Breast epithelium (tissue), 4 donors: ENCODE measurements around the gene SF1. TPM values are rescaled to one million over a fixed set of nuclear protein-coding genes. Genes with fewer than 3 reads are reported as not detected.
A peak's percentile ranks its signal among the peaks of the same experiment; 100 is the strongest.

ENCODE experiments used
- DNase-seq, 2 donors: peaks; one replicate each; pipeline ENCODE4 v3.0.0-alpha.2; 2019; ENCODE audit warnings: low spot score in 2 of 2
- H3K27ac ChIP-seq, 2 donors: fragments of 200-600 bp; sonication (generic) in 1 of 2; one replicate each; pipeline ENCODE4 v1.5.1; 2016 to 2019; ENCODE audit warnings: mild to moderate bottlenecking in 1 of 2
- H3K27me3 ChIP-seq, 2 donors: fragments of 200-600 bp; sonication (generic) in 1 of 2; one replicate each; pipeline versions ENCODE4 v1.5.1 to v1.6.0; 2017 to 2019; ENCODE audit warnings: control low read depth in 1 of 2, mild to moderate bottlenecking in 1 of 2
- H3K36me3 ChIP-seq: fragments of 200-600 bp; one replicate; pipeline ENCODE4 v1.5.1; 2019
- H3K4me1 ChIP-seq, 2 donors: fragments of 200-600 bp; sonication (generic); one replicate each; pipeline ENCODE4 v1.5.1; 2016 to 2019; ENCODE audit warnings: control low read depth in 1 of 2
- H3K4me3 ChIP-seq, 3 donors: fragments of 200-600 bp; sonication (generic); 1 replicate in 2 of 3; 2 replicates in 1 of 3; pipeline ENCODE4 v1.5.1; 2016 to 2019; ENCODE audit warnings: mild to moderate bottlenecking in 3 of 3, moderate library complexity in 2 of 3
- H3K9me3 ChIP-seq, 2 donors: fragments of 200-600 bp; sonication (generic) in 1 of 2; one replicate each; pipeline ENCODE4 v1.5.1; 2016 to 2019; ENCODE audit warnings: control low read depth in 1 of 2
- CTCF ChIP-seq, 3 donors: fragments of 450-650 bp; IDR thresholded peaks; one replicate each; pipeline ENCODE4 v1.5.1; 2016 to 2017; ENCODE audit warnings: antibody characterized with exemption in 3 of 3, mild to moderate bottlenecking in 3 of 3, moderate library complexity in 3 of 3
- POLR2A ChIP-seq: fragments of 450-650 bp; IDR thresholded peaks from one replicate; pipeline ENCODE4 v1.6.1; 2016; ENCODE audit warnings: antibody characterized with exemption, mild to moderate bottlenecking, moderate library complexity
- POLR2AphosphoS5 ChIP-seq, 3 donors: sonication (generic); formaldehyde crosslinking; IDR thresholded peaks; one replicate each; pipeline ENCODE4 v1.6.1; 2017; ENCODE audit warnings: antibody characterized with exemption in 3 of 3
- intact Hi-C: fragments of 100-400 bp; cut with DNase I; formaldehyde crosslinking; loops from one replicate; pipeline ENCODE4 v1.15.1; 2023; ENCODE audit warnings: low total_unique reads
- total RNA-seq, 3 donors: library from RNA; depleted of rRNA; stranded (reverse); fragments of >200 nt; gene quantifications; one replicate each; pipeline ENCODE4 v1.1.0, GENCODE V29; 2016

SF1 gene
- total RNA-seq, 3 donors from 2014 or later = 264 to 293 (median 277) TPM

DNA sequence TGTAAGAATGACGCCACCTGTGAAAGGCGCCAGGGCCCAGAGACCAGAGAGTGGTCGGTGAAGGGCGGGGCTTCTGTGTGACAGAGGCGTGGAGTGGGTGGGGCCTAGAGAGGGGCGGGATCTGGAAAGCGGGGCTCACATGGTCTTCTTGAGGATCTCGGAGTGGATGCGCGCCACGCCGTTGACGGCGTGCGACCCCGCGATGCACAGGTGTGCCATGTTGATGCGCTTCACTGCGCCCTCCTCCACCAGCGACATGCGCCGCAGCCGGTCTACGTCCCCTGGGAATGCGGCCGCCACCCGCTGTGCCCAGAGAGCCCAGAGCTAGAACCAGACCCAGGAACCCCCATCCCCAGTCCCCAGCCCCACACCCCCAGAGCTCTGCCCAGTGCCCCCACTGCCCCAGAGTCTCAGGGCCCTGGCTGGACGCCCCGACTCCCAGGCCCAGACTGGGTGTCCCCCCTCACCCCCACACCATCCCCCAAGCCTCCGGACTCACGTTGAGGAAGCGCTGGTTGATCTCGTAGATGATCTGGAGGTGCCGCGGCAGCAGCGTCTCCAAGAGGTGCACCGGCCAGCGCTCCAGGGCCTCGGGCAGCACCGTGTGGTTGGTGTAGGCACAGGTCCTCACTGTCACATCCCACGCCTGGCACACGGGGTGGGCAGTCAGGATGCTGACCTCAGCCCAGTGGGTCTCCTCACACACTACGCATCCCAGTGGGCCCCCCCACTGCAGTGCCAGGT is 24.8 kb downstream of the SF1 start:
- no peaks in the 10 kb centered on the region for H3K9me3 ChIP-seq
- H3K27ac ChIP-seq = no peak overlapping the region
- H3K36me3 ChIP-seq = no peaks in the 10 kb centered on the region
- no peaks in the 10 kb centered on the region for H3K4me1 ChIP-seq
- no peak overlapping the region for H3K4me3 ChIP-seq
- DNase-seq = no peak
- intact Hi-C loops = no loop called here
- TF ChIP-seq CTCF (IDR thresholded peaks at IDR 0.05) = no peak
- TF ChIP-seq POLR2A = no peak
- no peak for TF ChIP-seq POLR2AphosphoS5 (IDR thresholded peaks at IDR 0.05)
- no peaks in the 10 kb centered on the region for H3K27me3 ChIP-seq

GRCh38 chr11:64753019-64753379 is 25.3 kb downstream of the SF1 start:
- Histone ChIP-seq H3K9me3 (no peaks in the 10 kb centered on the region), H3K4me3 (no peak overlapping the region), H3K27me3 (no peaks in the 10 kb centered on the region), H3K4me1 (no peaks in the 10 kb centered on the region), H3K36me3 (no peaks in the 10 kb centered on the region), H3K27ac (no peak overlapping the region)
- no peak for TF ChIP-seq CTCF (IDR thresholded peaks at IDR 0.05)
- TF ChIP-seq POLR2AphosphoS5 (IDR thresholded peaks at IDR 0.05) = no peak
- TF ChIP-seq POLR2A = no peak
- DNase-seq = peak in 1 of 2 donors; percentile 37
- intact Hi-C loops = no loop called here

GRCh38 chr11:64752175-64752970 is 26.0 kb downstream of the SF1 start:
- no peaks in the 10 kb centered on the region for H3K27me3 ChIP-seq
- no peaks in the 10 kb centered on the region for H3K36me3 ChIP-seq
- H3K27ac ChIP-seq = no peak overlapping the region
- DNase-seq = peak in 1 of 2 donors; percentile 27
- no peak overlapping the region for H3K4me3 ChIP-seq
- TF ChIP-seq CTCF (IDR thresholded peaks at IDR 0.05) (no peak), POLR2A (no peak), POLR2AphosphoS5 (IDR thresholded peaks at IDR 0.05) (no peak)
- H3K9me3 ChIP-seq = no peaks in the 10 kb centered on the region
- no peaks in the 10 kb centered on the region for H3K4me1 ChIP-seq
- intact Hi-C loops = no loop called here

DNA sequence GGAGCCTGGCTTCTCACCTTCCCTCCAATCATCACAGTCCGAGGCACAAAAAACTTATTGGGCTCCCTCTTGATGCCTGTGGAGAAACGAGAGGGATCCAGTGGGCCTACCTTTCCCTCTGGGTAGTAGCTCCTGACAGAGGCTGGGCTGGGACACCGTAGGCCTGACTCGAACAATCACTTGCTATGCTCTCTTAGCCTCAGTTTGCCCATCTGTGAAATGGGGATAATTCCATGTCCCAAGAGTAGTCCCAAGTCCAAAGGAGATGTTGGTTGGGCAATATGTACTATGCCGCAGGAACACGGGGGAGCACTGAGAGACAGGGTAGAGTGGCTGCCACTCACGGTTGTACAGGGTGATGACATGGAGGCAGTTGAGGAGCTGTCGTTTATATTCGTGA is 26.8 kb downstream of the SF1 start:
- intact Hi-C loops = no loop called here
- no peak overlapping the region for H3K4me3 ChIP-seq
- peak in 1 of 2 donors; percentile 28 for DNase-seq
- no peaks in the 10 kb centered on the region for H3K9me3 ChIP-seq
- H3K4me1 ChIP-seq = no peaks in the 10 kb centered on the region
- H3K27ac ChIP-seq = no peak overlapping the region
- H3K36me3 ChIP-seq = no peaks in the 10 kb centered on the region
- H3K27me3 ChIP-seq = no peaks in the 10 kb centered on the region
- TF ChIP-seq POLR2AphosphoS5 (IDR thresholded peaks at IDR 0.05) (no peak), POLR2A (no peak), CTCF (IDR thresholded peaks at IDR 0.05) (no peak)

GRCh38 chr11:64751136-64751535 is 27.2 kb downstream of the SF1 start:
- intact Hi-C loops = no loop called here
- Histone ChIP-seq H3K27me3 (no peaks in the 10 kb centered on the region), H3K9me3 (no peaks in the 10 kb centered on the region), H3K4me3 (no peak overlapping the region), H3K4me1 (no peaks in the 10 kb centered on the region), H3K27ac (no peak overlapping the region), H3K36me3 (no peaks in the 10 kb centered on the region)
- DNase-seq = no peak
- no peak for TF ChIP-seq POLR2A
- TF ChIP-seq CTCF (IDR thresholded peaks at IDR 0.05) = no peak
- no peak for TF ChIP-seq POLR2AphosphoS5 (IDR thresholded peaks at IDR 0.05)
